ENCODE data around the gene MRPS6.

DNA sequence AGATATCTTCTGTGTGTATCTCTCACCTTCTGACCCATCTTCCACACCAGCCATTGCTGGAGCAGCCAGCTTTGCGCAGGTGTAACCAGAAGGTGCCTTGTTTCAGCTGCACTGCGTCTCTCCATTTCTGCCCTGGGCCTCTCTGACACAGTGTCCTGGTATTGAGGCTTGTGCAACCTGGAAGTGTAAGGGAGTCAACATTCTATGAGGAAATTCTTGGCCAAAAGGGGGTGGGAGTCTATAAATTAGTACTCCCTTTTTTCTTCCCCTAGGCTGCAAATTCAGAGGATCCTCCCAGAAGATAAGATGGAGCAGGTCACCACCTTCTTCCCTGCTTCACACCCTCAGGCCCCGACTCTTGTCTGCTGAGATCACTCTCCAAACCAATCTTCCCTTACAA, 109.1 kb downstream of the MRPS6 start:
- TF ChIP-seq GATA2 (IDR thresholded peaks at IDR 0.05; ENCODE audit: low read depth, low read length) = no peak
- no peak for TF ChIP-seq GATA3 (IDR thresholded peaks at IDR 0.05; ENCODE audit: low read depth, low read length)

Data from SH-SY5Y (cell line).